GM20000 (cell line): ENCODE data around the gene HEXIM1.

Experiments
- DNase-seq: peaks from one replicate; pipeline ENCODE4 v3.0.0; 2012; ENCODE audit warnings: low spot score
- TF ChIP-seq, protein P1 (sequence below): IDR thresholded peaks from 2 replicates; pipeline ENCODE4 v1.5.1; 2012; ENCODE audit warnings: mild to moderate bottlenecking, control low read depth; ENCODE audit errors: extremely low read depth, missing control alignments

HEXIM1 gene, protein sequence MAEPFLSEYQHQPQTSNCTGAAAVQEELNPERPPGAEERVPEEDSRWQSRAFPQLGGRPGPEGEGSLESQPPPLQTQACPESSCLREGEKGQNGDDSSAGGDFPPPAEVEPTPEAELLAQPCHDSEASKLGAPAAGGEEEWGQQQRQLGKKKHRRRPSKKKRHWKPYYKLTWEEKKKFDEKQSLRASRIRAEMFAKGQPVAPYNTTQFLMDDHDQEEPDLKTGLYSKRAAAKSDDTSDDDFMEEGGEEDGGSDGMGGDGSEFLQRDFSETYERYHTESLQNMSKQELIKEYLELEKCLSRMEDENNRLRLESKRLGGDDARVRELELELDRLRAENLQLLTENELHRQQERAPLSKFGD

DNA sequence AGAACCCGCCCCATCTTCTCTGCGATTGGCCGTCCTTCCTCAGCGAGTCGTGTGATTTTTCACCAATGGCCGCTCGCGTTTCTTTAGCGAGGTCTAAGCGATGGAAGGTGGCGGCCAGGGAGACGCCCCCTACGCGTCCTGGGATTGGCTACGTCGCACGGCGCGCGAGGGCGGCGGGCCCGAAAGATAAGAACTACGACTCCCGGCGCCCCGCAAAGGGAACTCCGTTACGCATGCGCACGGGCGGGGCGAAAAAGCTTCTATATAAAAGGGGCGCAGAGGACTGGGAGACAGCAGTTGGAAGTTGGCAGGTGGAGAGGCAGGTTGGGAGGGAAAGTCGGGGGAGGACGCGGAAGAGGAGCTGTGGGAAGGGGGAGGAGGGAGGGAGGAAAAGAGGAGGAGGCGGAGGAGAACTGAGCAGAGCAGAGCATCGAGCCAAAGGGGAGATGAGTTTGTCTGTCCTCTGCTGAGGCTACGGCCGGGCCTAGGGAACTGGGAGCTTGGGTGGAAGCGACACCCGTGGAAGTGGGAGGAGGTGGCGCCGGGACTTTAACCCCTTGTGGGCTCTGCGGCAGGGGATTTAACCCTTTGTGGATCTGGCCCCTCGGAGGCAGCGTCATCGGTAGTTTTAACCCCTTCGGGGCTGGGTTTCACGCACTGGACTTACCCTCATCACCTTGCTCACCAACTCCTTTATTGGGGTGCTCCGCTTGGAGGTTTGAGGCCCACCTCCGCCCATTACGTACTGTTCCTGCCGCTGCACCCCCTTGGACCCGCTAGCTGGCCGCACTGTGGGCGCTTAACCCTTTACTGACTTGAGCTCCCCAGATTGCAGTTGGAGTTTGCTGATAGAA is at the start of gene HEXIM1:
Gene HEXIM1 (plus strand): TSS at position 293 of the 854 bp plus-strand sequence. CDS start 716 bp downstream, outside the sequence.
- TF ChIP-seq, protein P1, sequence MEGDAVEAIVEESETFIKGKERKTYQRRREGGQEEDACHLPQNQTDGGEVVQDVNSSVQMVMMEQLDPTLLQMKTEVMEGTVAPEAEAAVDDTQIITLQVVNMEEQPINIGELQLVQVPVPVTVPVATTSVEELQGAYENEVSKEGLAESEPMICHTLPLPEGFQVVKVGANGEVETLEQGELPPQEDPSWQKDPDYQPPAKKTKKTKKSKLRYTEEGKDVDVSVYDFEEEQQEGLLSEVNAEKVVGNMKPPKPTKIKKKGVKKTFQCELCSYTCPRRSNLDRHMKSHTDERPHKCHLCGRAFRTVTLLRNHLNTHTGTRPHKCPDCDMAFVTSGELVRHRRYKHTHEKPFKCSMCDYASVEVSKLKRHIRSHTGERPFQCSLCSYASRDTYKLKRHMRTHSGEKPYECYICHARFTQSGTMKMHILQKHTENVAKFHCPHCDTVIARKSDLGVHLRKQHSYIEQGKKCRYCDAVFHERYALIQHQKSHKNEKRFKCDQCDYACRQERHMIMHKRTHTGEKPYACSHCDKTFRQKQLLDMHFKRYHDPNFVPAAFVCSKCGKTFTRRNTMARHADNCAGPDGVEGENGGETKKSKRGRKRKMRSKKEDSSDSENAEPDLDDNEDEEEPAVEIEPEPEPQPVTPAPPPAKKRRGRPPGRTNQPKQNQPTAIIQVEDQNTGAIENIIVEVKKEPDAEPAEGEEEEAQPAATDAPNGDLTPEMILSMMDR, result no peak
- DNase-seq, result peak; percentile 95

DNA sequence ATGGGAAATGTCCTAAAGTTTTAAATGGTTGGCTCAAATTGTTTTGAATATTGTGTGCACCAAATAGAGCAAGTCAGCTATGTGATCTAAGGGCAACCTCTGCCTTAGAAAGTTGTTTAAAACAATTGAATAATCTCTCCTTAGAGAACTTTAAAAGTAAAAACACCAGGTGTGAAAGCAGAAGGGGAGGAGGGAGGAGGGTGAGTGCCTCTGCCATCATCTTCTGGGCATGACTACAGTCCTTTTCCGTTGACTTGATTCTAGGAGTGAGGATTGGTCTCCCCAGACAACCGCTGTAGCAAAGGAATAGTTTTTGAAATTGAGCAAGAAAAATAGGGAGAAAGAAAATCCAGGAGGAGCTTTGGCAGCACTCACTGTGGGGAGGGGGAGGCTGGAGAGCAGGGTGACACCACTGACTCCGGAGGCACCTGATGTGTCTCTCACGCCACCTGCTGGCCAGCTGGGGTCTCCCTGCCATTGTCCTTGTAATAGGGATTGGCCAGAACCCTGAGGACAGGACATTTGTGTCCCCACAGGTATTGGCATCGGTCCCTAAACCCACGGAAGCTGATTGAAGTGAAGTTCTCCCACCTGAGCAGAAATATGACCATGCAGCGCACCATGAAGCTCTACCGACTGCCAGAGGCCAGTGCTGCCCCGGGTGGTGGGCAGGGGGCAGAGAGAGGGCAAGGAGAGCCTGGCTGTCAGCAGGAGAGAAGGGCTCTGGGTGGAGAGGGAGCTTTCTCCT is 49.2 kb upstream of the HEXIM1 start:
- DNase-seq, result peak; percentile 82

GRCh38 chr17:45101546-45101882 is 46.8 kb upstream of the HEXIM1 start:
- TF ChIP-seq, protein P1, result no peak
- DNase-seq, result no peak

More for the DNA sequence above, 49.2 kb upstream of the HEXIM1 start:
- TF ChIP-seq, protein P1, result peak; percentile 74

GRCh38 chr17:45101883-45102811 is 46.1 kb upstream of the HEXIM1 start:
- DNase-seq, result no peak
- TF ChIP-seq, protein P1, result no peak

- no peak for DNase-seq
- TF ChIP-seq, protein P1, result no peak
Measured at GRCh38 chr17:45102856-45103255, 45.4 kb upstream of the HEXIM1 start.

GRCh38 chr17:45103269-45103795 is 44.9 kb upstream of the HEXIM1 start:
- TF ChIP-seq, protein P1, result no peak

More at GRCh38 chr17:45103269-45103795, 44.9 kb upstream of the HEXIM1 start:
- DNase-seq, result no peak
